Camera-type eye (tissue), 1 donor: ENCODE measurements around the gene KRTAP19-5. TPM values are rescaled to one million over a fixed set of nuclear protein-coding genes. Genes with fewer than 3 reads are reported as not detected.

ENCODE experiments used
- total RNA-seq: library from RNA; depleted of rRNA; stranded (reverse); fragments of >200 nt; gene quantifications from one replicate; pipeline ENCODE4 v1.2.3, GENCODE V29; 2014

The KRTAP19-5 gene
- not detected for total RNA-seq

DNA sequence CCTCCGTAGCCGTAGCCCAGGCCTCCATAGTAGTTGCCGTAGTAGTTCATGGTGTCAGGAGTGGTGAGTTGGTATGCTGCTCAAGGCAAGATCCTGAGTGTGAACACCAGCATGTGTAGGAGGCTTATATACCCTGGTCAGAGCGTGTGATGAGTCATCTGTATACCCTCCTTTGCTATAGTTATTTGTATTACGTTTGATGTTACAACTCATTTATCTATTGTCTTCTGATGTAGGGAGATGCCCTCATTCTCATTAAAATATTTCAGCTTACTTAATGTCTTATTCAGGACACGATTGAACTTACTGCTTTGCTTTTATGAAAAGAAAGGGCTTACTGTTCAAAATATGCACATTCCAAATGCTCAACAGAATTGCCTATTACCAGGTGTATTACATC, at the start of gene KRTAP19-5:
TSS of gene KRTAP19-5 (minus strand) at position 101 of the 400 bp plus-strand sequence. CDS start at position 50, 51 bp downstream.

DNA sequence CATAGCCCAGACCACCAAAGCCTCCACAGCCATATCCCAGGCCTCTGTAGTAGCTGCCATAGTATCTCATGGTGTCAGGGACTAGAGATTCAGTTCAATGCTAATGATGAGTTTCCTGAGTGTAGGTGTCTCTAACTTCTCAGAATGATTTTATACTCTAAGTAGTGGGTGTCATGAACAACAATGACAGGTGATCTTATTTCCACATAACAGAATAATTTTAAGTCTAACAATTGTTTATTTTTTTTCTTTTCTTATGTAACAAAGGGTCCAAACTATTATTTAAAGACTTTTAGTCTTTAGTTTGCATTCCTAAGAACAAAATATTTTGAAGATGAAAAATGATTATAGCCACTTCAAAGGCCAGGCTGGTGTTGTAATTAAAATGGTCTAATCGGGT, 39.8 kb upstream of the KRTAP19-5 start, which contains the start of gene KRTAP19-6:
TSS of gene KRTAP19-6 (minus strand) at position 101 of the 400 bp plus-strand sequence. CDS start at position 70, 31 bp downstream.

DNA sequence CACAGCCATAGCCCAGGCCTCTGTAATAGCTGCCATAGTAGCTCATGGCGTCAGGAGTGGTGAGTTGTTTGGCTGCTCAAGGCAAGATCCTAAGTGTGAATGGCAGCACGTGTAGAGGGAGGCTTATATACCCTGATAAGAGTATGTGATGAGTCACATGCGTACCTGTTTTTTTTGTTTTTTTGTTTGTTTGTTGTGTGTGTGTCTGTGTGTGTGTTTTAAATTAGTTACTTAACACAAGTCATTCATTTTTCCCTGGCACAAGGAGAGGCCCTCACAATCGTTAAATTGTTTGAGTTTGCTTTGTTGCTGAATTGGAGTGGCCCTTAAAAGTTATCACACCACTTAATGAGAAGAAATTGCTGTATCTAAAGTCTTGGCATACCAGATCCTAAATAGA, 4.9 kb downstream of the KRTAP19-5 start, which contains the start of gene KRTAP19-4:
TSS of gene KRTAP19-4 (minus strand) at position 101 of the 400 bp plus-strand sequence. CDS start at position 46, 55 bp downstream.

DNA sequence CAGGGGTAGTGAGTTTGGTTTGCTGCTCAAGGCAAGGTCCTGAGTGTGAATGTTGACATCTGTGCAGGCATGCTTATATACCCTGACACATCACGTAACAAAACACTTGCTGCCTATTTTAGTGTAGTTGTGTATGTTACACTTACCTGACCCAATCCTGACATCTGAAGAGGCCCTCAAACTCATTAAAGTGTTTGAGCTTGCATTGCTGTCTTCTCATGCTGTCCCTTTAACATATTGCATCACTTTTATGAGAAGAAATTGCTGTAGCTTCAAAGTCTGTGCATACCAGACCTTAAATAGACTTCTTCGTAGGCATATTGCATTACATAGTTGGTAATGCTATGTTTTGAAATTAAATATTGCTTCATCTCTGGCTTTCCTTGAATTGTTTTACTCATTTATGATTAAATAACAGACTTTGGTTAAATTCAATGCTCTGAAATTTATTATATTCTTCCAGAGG, 9.9 kb downstream of the KRTAP19-5 start, which contains the start of gene KRTAP19-3:
TSS of gene KRTAP19-3 (minus strand) at position 51 of the 466 bp plus-strand sequence. CDS start 56 bp downstream, outside the sequence.

DNA sequence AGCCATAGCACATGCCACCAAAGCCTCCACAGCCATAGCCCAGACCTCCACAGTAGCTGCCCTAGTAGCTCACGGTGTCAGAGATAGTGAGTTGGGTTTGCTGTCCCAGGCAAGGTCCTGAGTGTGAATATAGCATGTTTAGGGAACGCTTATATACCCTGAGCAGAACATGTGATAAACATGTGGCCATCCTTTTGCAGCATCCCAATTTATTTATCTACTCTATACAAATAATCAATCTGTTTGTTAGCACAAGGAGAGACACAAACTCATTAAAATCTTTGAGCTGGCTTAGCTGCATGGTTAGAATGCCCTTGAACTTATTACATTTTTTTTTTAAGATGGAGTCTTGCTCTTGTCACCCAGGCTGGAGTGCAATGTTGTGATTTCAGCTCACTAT, 14.6 kb downstream of the KRTAP19-5 start, which contains the start of gene KRTAP19-2:
TSS of gene KRTAP19-2 (minus strand) at position 101 of the 400 bp plus-strand sequence. CDS start at position 13, 88 bp downstream.

DNA sequence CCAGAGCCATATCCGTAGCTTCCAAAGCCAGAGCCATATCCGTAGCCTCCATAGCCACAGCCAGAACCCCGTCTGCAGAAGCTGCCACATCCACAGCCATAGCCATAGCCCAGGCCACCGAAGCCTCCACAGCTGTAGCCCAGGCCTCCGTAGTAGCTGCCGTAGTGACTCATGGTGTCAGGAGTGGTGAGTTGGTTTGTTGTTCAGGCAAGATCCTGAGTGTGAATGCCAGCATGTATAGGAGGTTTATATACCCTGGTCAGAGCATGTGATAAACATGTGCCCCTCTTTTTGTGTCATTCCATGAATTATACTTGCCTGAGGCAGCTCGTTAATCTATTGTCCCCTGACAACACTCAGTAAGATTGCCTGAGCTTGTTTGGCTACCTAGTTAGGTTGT, 21.8 kb downstream of the KRTAP19-5 start, which contains the start of gene KRTAP19-1:
TSS of gene KRTAP19-1 (minus strand) at position 223 of the 400 bp plus-strand sequence. CDS start at position 173, 50 bp downstream.

Other genes with a start within 250 kb of the KRTAP19-5 start
- gene KRTAP24-1, start 219.2 kb downstream of the KRTAP19-5 start, total RNA-seq: not detected
- gene KRTAP25-1, start 212.6 kb downstream of the KRTAP19-5 start, total RNA-seq: not detected
- not detected for gene KRTAP26-1, start 181.8 kb downstream of the KRTAP19-5 start, total RNA-seq
- gene KRTAP27-1, start 164.4 kb downstream of the KRTAP19-5 start, total RNA-seq: not detected
- gene KRTAP23-1, start 153.5 kb downstream of the KRTAP19-5 start, total RNA-seq: not detected
- not detected for gene KRTAP13-2, start 129.9 kb downstream of the KRTAP19-5 start, total RNA-seq
- gene KRTAP13-1, start 106.1 kb downstream of the KRTAP19-5 start, total RNA-seq: not detected
- not detected for gene KRTAP13-3, start 76.2 kb downstream of the KRTAP19-5 start, total RNA-seq
- gene KRTAP13-4, start 71.9 kb downstream of the KRTAP19-5 start, total RNA-seq: not detected
- gene KRTAP15-1, start 61.9 kb downstream of the KRTAP19-5 start, total RNA-seq: not detected
- gene KRTAP19-1, start 21.8 kb downstream of the KRTAP19-5 start, total RNA-seq: not detected
- not detected for gene KRTAP19-2, start 14.7 kb downstream of the KRTAP19-5 start, total RNA-seq
- not detected for gene KRTAP19-3, start 10.1 kb downstream of the KRTAP19-5 start, total RNA-seq
- gene KRTAP19-4, start 5.0 kb downstream of the KRTAP19-5 start, total RNA-seq: not detected
- gene KRTAP19-6, start 39.7 kb upstream of the KRTAP19-5 start, total RNA-seq: not detected
- gene KRTAP19-7, start 59.2 kb upstream of the KRTAP19-5 start, total RNA-seq: not detected
- gene KRTAP22-2, start 88.3 kb upstream of the KRTAP19-5 start, total RNA-seq: not detected
- not detected for gene KRTAP6-3, start 90.3 kb upstream of the KRTAP19-5 start, total RNA-seq
- not detected for gene KRTAP6-2, start 96.8 kb upstream of the KRTAP19-5 start, total RNA-seq
- not detected for gene KRTAP22-1, start 98.9 kb upstream of the KRTAP19-5 start, total RNA-seq
- gene KRTAP6-1, start 111.8 kb upstream of the KRTAP19-5 start, total RNA-seq: not detected
- not detected for gene KRTAP20-1, start 114.3 kb upstream of the KRTAP19-5 start, total RNA-seq
- gene KRTAP20-4, start 118.5 kb upstream of the KRTAP19-5 start, total RNA-seq: not detected
- not detected for gene KRTAP20-2, start 133.1 kb upstream of the KRTAP19-5 start, total RNA-seq
- not detected for gene KRTAP20-3, start 140.7 kb upstream of the KRTAP19-5 start, total RNA-seq
- gene KRTAP21-3, start 216.6 kb upstream of the KRTAP19-5 start, total RNA-seq: not detected
- gene KRTAP21-2, start 245.1 kb upstream of the KRTAP19-5 start, total RNA-seq: not detected